HG02840 (cell line): ENCODE results near the gene TNFSF4.
"Not testable (repeated sequence)": the region's sequence is repeated elsewhere in the genome, so short reads cannot be mapped to it uniquely, and the experiment has no call there.

Experiments used
- ATAC-seq: cut with Tn5 transposase; IDR thresholded peaks from one replicate; pipeline ENCODE4 v1.9.1; 2021; ENCODE audit warnings: mild to moderate bottlenecking, moderate library complexity, moderate number of reproducible peaks; ENCODE audit not compliant: unreplicated experiment, low FRiP score

TNFSF4 gene

DNA sequence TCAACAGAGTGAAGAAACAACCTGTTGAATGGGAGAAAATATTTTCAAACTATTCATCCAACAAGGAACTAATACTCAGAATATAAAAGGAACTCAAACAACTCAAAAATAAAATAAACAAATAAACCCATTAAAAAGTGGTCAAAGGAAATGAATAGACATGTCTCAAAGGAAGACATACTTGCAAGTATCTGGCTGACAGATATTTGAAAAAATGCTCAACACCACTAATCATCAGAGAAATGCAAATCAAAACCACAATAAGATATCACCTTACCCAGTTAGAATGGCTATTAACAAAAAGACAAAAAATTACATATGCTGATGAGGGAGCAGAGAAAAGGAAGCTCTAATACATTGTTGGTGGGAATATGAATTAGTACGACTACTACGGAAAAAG lies 38.2 kb downstream of the TNFSF4 start:
- ATAC-seq, result no peak

DNA sequence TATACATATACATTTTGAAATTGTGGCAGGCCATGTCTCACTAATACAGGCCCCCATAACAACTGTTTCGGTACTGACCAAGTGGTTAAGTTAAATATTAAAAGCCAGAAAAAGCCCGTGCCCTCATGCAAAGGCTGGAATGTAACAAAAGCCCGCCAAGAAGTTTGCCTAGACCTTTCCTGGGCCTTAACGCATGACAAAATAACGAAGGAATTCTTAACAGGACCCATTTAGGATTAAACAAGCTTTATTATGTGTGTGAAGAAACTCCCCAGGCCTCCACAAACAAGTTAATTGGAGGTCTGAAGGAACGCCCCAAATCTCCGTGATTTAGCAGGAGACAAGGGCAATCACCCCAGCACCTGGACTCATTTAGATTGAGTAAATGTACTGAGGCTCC lies 42.4 kb downstream of the TNFSF4 start:
- ATAC-seq, result no peak

DNA sequence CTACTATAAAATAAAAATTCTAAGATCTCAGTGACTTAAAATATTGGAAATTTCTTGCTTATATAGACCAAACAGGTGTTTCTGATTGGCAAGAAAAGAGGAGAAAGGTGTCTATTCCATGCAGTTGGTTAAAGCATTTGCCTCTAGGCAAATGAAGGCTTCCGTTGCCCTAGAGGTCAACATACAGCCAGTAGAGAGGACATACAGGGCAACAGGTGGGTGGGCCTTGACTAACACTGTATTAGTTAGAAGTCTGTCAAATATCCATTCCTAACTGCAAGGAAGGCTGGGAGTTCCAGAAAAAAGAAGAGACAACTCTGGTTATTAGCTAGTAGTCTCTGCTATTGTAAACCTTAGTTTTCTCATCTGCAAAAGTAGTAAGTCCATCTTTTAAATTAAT lies 43.0 kb downstream of the TNFSF4 start:
- ATAC-seq, result no peak

DNA sequence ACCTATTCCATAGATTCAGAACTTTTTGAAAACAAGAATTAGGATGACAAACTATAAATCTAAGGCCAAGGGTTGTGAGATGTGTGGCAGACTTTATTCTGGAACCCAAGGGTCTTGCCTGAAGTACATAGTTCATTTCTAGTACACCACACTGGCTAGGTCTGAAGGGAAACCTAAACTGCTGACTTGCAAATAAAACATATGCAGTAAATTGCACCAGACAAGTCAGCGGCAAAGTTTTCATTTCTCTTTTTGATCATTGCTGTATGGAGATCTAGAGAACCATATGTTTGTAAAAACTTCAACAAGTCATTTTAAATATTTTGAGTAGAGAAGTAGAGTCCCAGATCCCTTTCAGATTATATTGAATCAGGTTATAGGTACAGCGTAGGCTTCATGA lies 43.9 kb downstream of the TNFSF4 start:
- ATAC-seq, result no peak

DNA sequence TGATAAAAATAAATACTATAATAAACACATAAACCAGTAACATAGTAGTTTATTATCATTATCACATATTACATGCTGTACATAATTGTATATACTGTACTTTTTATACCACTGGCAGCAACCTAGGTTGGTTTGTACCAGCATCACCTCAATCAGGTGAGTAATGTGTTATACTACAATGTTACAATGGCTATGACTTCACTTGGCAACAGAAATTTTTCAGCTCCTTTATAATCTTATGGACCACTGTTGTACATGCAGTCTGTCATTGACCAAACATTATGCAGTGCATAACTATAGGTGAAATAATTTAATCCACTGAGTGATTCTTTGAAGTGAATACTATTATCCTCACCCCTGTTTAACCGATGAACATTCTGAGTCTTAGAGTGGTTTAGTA lies 44.5 kb downstream of the TNFSF4 start:
- ATAC-seq, result no peak

DNA sequence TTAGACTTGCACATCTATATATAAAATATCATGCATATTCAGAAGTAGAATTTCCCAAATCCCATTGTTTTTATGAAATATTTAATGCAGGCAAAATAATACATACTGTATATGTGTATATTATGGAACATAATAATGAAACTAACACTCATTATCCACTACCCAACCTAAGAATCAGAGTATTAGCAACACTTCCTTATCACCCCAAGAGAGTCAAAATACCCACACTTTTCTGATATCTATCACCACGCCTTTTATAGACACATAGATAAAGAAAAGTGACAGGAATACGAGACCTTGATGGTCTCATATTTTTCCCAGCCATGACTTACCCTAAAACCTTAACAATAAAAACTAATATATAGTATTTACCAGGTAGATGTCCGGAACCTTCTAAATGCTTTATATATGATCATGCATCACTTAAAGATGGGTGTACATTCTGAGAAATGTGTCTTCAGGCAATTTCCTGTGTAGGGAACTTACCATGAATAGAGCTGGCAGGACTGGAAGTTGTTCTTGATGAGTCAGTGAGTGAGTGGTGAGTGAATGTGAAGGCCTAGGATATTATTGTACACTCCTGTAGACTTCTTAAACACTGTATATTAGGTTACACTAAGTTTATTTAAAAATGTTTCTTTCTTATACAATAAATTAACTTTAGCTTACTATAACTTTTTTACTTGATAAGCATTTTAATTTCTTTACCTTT lies 45.5 kb downstream of the TNFSF4 start:
- no peak for ATAC-seq

DNA sequence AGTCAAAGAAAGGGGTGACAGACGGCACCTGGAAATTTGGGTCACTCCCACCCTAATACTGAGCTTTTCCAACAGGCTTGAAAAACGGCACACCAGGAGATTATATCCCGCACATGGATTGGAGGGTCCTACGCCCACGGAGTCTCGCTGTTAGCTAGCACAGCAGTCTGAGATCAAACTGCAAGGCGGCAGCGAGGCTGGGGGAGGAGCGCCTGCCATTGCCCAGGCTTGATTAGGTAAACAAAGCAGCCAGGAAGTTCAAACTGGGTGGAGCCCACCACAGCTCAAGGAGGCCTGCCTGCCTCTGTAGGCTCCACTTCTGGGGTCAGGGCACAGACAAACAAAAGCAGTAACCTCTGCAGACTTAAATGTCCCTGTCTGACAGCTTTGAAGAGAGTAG lies 53.2 kb downstream of the TNFSF4 start:
- ATAC-seq, result not testable (repeated sequence)

DNA sequence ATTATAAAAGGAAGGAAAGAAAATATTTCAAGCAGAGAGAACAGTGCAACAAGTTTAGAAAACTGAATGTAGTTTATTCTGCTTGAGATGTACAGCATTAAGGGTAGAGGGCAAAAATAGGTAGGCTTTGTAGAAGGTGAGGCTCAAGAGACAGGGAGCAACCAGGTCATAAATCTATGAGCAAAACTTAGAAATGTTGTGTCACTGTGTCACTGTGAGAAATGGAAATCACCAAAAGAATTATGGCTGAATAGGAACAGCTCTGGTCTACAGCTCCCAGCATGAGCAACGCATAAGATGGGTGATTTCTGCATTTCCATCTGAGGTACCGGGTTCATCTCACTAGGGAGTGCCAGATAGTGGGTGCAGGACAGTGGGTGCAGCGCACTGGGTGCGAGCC lies 53.6 kb downstream of the TNFSF4 start:
- ATAC-seq, result no peak

DNA sequence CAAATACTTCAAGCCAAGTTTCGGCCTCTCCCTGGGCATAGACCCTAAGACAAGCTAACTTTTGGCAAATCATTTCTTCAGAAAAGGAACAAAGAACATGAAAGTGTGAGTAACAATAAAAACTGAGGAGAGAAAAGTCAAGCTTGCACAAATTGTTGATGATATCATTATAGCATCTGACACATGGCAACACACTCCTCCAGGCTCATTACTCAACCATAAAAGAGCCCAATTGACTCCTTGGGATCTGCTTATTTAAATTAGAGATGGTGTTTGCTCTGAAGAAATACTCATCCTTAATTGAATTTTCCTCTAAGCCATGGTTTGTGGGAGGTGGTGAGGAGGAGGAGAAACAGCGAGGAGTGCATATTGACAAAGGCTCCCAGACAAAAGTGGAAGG lies 54.5 kb downstream of the TNFSF4 start:
- ATAC-seq, result no peak

DNA sequence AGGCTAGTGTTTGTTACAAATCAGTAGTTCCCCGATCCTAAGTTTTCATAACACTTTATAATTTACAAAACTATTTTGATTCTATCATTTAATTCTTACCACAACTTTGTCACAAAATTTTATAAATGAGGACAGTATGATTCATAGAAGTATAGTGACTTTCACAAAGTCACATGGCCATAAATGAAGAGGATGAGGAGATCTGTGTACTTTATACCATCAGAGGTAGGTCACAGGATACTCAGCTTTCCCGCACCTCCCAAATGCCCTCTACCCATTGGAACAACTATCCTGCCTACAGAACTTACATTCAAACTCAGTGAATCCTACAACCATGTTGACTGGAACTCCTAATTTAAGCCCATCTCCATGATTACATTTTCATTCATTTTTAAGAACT lies 56.3 kb downstream of the TNFSF4 start:
- ATAC-seq, result no peak

DNA sequence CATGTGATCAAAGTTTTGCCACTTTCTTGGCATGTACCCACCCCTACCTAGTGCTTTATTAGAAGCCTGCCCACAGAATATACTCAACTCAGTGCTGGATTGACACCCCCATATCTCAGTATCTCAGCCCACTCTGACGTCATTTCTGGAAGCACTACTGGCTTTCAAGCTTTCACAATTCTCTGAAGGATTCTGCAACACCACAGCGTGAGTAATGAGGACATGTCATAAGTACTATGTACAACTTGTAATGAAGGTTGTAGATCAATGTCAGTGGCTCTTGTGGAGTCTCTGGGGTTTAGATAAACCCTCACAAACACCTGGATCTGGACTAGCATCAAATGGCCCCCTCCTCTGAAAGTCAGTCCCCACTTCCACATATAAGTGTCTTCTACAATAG lies 57.2 kb downstream of the TNFSF4 start:
- ATAC-seq, result no peak

DNA sequence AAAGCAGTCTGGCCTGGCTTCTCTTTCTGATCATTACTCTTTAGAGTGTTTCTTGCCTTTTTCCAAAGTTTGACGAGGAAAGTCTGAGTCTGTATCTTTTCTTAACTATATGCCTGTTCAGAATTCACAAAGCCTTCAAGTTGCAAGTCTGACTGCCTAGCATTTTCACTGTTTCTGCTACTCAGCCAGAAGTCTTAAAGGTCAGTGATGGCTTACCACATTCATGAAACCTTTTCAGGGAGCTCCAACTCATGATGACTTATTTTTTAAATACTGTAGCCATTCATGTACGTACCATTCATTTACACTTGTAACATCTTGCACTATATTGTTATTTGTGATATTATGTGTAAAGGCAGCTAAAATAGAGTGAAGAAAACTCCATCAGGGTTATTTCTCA lies 58.2 kb downstream of the TNFSF4 start:
- no peak for ATAC-seq

DNA sequence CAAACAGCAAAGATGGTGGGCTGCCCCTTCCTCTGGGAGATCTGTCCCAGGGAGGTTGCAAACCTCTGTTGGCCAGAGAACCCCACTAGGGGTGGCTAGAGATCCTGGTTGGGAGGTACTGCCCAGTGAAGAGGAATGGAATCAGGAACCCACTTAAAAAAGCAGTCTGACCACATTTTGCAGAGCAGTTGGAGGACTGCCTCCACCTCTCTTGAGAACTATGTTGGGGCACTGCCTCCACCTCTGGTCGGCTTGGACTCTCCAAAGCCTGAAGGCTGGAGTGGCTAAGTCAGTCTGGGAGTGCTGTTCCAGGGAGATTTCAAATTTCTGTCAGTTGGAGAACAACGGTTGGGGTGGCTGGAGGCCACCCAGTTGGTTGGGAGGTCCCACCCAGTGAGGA lies 58.6 kb downstream of the TNFSF4 start:
- ATAC-seq, result no peak

DNA sequence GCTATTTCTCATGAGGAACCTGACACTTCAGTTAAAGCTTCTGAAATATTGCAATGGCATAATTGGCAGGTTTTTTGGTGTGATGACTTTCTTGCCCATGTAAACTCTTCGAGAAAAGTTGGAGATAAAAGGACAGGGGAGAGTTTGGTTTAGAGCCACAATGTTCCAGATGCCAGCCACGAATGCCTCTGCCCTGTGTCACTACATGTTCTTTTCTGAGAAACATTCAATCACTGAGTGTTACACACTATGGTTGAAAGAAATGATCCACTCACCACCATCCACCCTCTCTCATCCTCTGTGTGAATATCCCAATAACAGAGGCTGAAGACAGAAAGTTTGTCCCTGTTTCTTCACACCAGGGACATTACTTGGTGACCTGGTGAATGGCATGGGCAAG lies 66.4 kb downstream of the TNFSF4 start:
- no peak for ATAC-seq

DNA sequence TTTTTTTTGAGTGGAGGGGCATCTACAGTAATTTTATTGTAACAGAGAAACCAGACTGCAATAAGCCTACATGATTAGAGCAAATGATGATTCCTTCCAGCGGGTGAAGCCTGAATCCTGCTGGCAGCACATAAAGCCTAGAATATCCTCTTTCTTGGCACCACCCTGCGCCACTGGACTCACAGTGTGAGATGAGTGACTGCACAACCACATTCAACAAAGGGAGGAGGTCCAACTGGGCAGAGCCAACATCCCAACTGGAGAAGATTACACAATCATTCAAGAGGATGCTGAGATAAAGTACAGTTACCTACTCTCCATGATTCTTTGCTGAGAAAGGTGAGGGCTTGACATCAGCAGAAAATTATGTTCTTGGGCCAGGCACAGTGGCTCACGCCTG lies 67.4 kb downstream of the TNFSF4 start:
- no peak for ATAC-seq

DNA sequence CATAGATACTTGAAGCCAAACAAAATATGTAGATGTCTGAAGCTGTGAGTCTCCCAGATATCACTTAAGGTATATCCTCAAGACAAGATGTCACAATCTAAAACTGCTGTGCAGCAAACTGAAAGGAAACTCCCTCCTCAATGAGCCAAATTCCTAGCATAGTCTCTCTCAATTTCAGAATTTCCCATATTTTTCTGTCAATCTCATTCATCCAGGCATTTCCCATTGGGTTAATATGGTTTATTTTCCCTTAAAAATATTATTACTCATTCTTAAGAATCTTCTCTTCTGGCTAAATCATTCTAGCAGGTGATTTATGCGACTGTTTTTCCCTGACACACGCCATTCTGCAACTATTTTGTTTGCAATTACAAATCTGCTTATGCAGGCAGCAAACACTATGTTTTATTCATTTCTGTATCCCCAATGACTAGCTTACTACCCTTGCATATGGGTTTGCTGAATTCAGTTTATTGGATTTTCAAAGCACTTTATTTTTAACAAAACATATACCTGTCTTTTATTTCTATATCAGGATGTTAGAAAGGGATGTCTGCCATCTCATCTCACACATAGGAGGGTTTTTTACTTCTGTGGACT lies 69.9 kb downstream of the TNFSF4 start:
- no peak for ATAC-seq

DNA sequence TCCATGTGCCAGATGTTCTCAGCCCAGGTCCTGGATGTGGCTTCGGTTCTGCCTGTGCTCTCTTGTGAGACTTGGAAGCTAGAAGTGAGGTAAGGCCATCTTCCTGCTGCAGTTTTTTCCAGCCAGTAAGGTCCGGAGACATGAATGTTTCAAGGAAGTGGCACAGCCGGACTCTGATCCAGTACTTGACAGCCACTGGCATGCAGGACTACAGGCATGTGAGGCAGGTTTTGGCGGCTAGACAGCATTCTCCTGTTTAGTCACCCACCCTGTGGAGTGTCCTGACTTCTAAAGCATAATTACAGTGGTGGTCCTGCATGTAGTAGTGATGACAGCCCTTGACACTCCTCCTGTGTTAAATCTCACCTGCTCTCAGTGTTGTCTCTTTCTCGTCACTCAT lies 72.3 kb downstream of the TNFSF4 start:
- no peak for ATAC-seq

DNA sequence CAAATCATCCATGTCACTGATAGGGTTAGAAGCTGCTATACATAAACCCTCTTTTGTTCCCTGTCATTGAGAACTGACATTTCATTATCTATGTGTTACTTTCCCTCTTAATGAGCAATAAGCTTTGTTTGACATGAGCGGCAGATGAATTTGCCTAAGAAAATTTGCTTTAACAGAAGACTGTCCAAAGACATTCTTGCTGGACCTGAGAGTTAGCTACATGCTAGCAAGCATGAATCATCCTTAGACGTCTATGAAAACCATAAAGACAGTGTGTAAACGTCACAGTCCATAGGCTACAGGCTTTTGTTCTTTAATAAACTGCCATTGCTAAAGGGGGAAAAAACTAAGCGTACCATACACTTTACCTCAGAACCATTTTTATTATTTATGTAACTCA lies 73.1 kb downstream of the TNFSF4 start:
- ATAC-seq, result no peak
